HFFc6 (cell line): ENCODE results near the gene POU6F2. TPM values are rescaled to one million over a fixed set of nuclear protein-coding genes. Genes with fewer than 3 reads are reported as not detected.

ENCODE experiments used
- DNase-seq: peaks from one replicate; pipeline ENCODE4 v3.0.0-alpha.2; 2018
- H3K27ac Mint-ChIP-seq: 2 replicates; pipeline ENCODE4 v1.8.0; 2020; ENCODE audit warnings: mild to moderate bottlenecking, mixed read lengths
- H3K27me3 Mint-ChIP-seq: 2 replicates; pipeline ENCODE4 v1.8.0; 2021; ENCODE audit warnings: mild to moderate bottlenecking, moderate library complexity, mixed read lengths; ENCODE audit not compliant: insufficient read depth
- H3K36me3 Mint-ChIP-seq: 2 replicates; pipeline ENCODE4 v1.8.0; 2021; ENCODE audit warnings: low read depth, mixed read lengths
- H3K4me1 Mint-ChIP-seq: 2 replicates; pipeline ENCODE4 v1.8.0; 2020; ENCODE audit warnings: low read depth, mixed read lengths
- H3K4me3 Mint-ChIP-seq: 2 replicates; pipeline ENCODE4 v1.8.0; 2020; ENCODE audit warnings: mild to moderate bottlenecking, moderate library complexity, mixed read lengths
- H3K9me3 Mint-ChIP-seq: 2 replicates; pipeline ENCODE4 v1.8.0; 2020; ENCODE audit warnings: mild to moderate bottlenecking, mixed read lengths
- CTCF ChIP-seq: fragments of 200-600 bp; sonication (generic); IDR thresholded peaks from 2 replicates; pipeline ENCODE4 v1.5.0; 2021; ENCODE audit warnings: antibody characterized with exemption, mild to moderate bottlenecking
- total RNA-seq, 6 experiments: library from RNA; stranded (reverse); fragmentation: NEBNext Ultra II Directional; extraction: Animal tissue kit (Norgen Biotek cat#: 25700); gene quantifications; 2 replicates in 1 of 6; 3 replicates in 5 of 6; pipeline ENCODE4 v1.2.3, GENCODE V29; 2021

POU6F2 gene
- total RNA-seq, 6 experiments from 2014 or later, result not detected

DNA sequence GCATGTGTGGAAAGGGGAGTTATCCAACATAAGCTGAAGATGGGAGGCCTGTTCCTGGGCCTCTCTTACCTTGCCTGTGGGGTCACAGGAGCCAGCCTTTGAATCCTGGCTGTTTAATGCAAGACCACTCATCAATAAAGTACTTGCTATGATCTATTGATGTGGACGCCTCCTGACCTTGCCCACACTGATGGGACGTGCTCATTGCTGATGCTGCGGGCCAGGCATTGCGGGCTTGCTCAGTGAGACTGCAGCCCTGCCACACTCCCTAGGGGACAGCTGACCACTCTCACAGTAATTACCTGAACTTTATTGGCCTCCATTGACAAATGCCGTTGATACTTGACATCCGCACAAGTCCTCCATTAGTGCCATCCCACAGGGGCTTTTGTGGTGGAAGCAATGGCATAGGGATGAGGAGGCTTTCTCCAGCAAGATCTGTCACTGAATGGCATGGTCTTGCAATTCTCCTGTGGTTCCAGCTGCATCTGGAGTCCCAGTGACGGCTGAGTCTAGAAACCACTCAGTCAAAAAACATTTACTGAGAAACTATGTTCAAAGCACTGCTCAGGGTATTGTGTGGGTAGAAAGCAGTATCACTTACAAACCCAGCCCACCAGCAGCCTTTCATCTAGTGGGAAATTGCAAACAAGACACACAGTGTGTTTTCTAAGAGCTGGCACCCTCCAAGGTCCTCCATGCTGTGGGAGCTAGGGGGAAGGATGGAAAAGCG lies 453.4 kb downstream of the POU6F2 start:
- H3K9me3 Mint-ChIP-seq, result no peaks in the 10 kb centered on the region
- no peaks in the 10 kb centered on the region for H3K36me3 Mint-ChIP-seq
- no peak overlapping the region for H3K27ac Mint-ChIP-seq
- no peak for TF ChIP-seq CTCF
- peaks cover 20% of the 10 kb centered on the region for H3K4me1 Mint-ChIP-seq
- DNase-seq, result no peak
- H3K4me3 Mint-ChIP-seq, result no peak overlapping the region
- H3K27me3 Mint-ChIP-seq, result peaks cover 12% of the 10 kb centered on the region

GRCh38 chr7:39432368-39432767 lies 454.7 kb downstream of the POU6F2 start:
- Mint-ChIP-seq H3K4me3 (no peak overlapping the region), H3K27me3 (peaks cover 11% of the 10 kb centered on the region), H3K27ac (no peak overlapping the region), H3K4me1 (peaks cover 20% of the 10 kb centered on the region), H3K9me3 (no peaks in the 10 kb centered on the region), H3K36me3 (no peaks in the 10 kb centered on the region)
- no peak for DNase-seq
- TF ChIP-seq CTCF, result no peak

GRCh38 chr7:39432807-39433416 lies 455.2 kb downstream of the POU6F2 start:
- DNase-seq, result no peak
- Mint-ChIP-seq H3K36me3 (no peaks in the 10 kb centered on the region), H3K27ac (no peak overlapping the region), H3K27me3 (peaks cover 11% of the 10 kb centered on the region), H3K4me1 (peaks cover 18% of the 10 kb centered on the region), H3K9me3 (no peaks in the 10 kb centered on the region), H3K4me3 (no peak overlapping the region)
- TF ChIP-seq CTCF, result no peak

- H3K4me3 Mint-ChIP-seq, result no peak overlapping the region
These were observed 455.8 kb downstream of the POU6F2 start for GRCh38 chr7:39433550-39433949.

DNA sequence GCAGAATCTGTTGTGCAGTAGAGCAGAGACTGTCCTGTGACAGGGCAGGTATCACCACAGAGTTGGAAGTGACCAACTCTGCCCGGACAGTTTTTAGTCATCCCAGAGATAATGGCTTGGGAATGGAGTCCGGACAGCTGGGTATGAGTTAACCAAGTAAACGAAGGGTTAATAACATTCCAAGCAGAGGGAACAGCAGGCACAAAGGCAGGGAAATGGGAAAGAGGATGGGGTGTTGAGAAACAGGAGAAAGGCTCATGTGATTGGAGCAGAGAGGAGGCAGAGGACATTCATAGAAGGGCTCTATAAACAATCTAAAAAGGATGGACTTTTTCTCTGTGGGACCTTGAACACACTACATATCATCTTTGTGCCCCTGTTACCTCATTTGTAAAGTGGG lies 456.3 kb downstream of the POU6F2 start:
- no peaks in the 10 kb centered on the region for H3K9me3 Mint-ChIP-seq
- no peaks in the 10 kb centered on the region for H3K36me3 Mint-ChIP-seq
- no peak overlapping the region for H3K4me3 Mint-ChIP-seq
- peaks cover 11% of the 10 kb centered on the region for H3K27me3 Mint-ChIP-seq
- peaks cover 7% of the 10 kb centered on the region for H3K4me1 Mint-ChIP-seq
- no peak overlapping the region for H3K27ac Mint-ChIP-seq
- no peak for DNase-seq
- TF ChIP-seq CTCF, result no peak

More at GRCh38 chr7:39433550-39433949, 455.8 kb downstream of the POU6F2 start:
- Mint-ChIP-seq H3K4me1 (peaks cover 11% of the 10 kb centered on the region), H3K36me3 (no peaks in the 10 kb centered on the region), H3K9me3 (no peaks in the 10 kb centered on the region), H3K27me3 (peaks cover 11% of the 10 kb centered on the region), H3K27ac (no peak overlapping the region)
- TF ChIP-seq CTCF, result no peak
- no peak for DNase-seq
